ENCODE data around the gene LCN9. TPM values are rescaled to one million over a fixed set of nuclear protein-coding genes. Genes with fewer than 3 reads are reported as not detected.

LCN9 gene
- total RNA-seq, 1 experiment from 2014 or later, result 0.52 TPM

- no peaks in the 10 kb centered on the region for H4K20me1 ChIP-seq (ENCODE audit: control insufficient read depth, insufficient read depth, insufficient read length)
- H3K4ac ChIP-seq (ENCODE audit: low read depth, low read length), result no peak overlapping the region
- H3K4me1 ChIP-seq (ENCODE audit: insufficient read depth, low read length), result no peaks in the 10 kb centered on the region
- H2BK15ac ChIP-seq (ENCODE audit: low read depth, low read length), result no peak overlapping the region
- no peaks in the 10 kb centered on the region for H3K79me2 ChIP-seq (ENCODE audit: insufficient read depth, low read length)
- H2AFZ ChIP-seq (ENCODE audit: low read length), result no peak overlapping the region
- H3T11ph ChIP-seq (ENCODE audit: low read length), result no peak overlapping the region
- no peak overlapping the region for H3K14ac ChIP-seq (ENCODE audit: insufficient read depth, low read length)
- Mint-ChIP-seq H3K27ac (no peak overlapping the region), H3K4me1 (peaks cover 9 to 13% of the 10 kb centered on the region in 2 experiments), H3K36me3 (ENCODE audit: insufficient read depth in 1 of 3, low read depth in 3 of 3) (no peaks in the 10 kb centered on the region; a peak in 1 of 7 replicates), H3K9me3 (no peaks in the 10 kb centered on the region; a peak in 1 of 5 replicates), H3K27me3 (ENCODE audit: low read depth) (peaks cover 2% of the 10 kb centered on the region; the same call in 1 of the 2 replicates), H3K4me3 (no peak overlapping the region)
- no peak overlapping the region for H3K18ac ChIP-seq (ENCODE audit: insufficient read length, low read depth, low read length)
- H4K5ac ChIP-seq (ENCODE audit: insufficient read length, low read depth, low read length), result no peak overlapping the region
- no peak for DNase-seq
- H3K23me2 ChIP-seq (ENCODE audit: insufficient read length, low read depth, low read length, poor library complexity, severe bottlenecking), result no peaks in the 10 kb centered on the region
- H3K9ac ChIP-seq (ENCODE audit: extremely low read depth, insufficient read length, low read length), result no peak overlapping the region
- no peak overlapping the region for H2AK5ac ChIP-seq (ENCODE audit: insufficient read length, low read length)
- H4K91ac ChIP-seq (ENCODE audit: insufficient read length, low read depth, low read length), result no peak overlapping the region
- TF ChIP-seq CTCF (conservative IDR thresholded peaks at IDR 0.05), result no peak
- no peak overlapping the region for H2BK5ac ChIP-seq (ENCODE audit: insufficient read length, low read length)
- WGBS (ENCODE audit: extremely low coverage, insufficient read length, low lambda C conversion rate), result no CpG with 5 or more reads among the region's 19 CpGs
- H3K4me2 ChIP-seq (ENCODE audit: insufficient read depth, insufficient read length, low read length), result no peak overlapping the region
- no peak overlapping the region for H4K8ac ChIP-seq (replicated peaks; ENCODE audit: insufficient read length, low read depth, low read length)
- H2BK12ac ChIP-seq (ENCODE audit: insufficient read length, low read depth, low read length), result no peak overlapping the region
- no peak overlapping the region for H3K27ac ChIP-seq (ENCODE audit: insufficient read length, low read depth, low read length)
- H2BK120ac ChIP-seq (ENCODE audit: low read depth, low read length, poor library complexity, severe bottlenecking), result no peak overlapping the region
- H3K79me1 ChIP-seq (ENCODE audit: insufficient read depth, low read depth, low read length, poor library complexity, severe bottlenecking), result no peaks in the 10 kb centered on the region
- H3K9me3 ChIP-seq (ENCODE audit: control insufficient read depth, low read depth, low read length), result no peaks in the 10 kb centered on the region
- H3K23ac ChIP-seq (ENCODE audit: insufficient read length, low read depth, low read length), result no peak overlapping the region
- no peak overlapping the region for H2BK20ac ChIP-seq (ENCODE audit: low read depth, low read length, poor library complexity, severe bottlenecking)
- H3K27me3 ChIP-seq (ENCODE audit: insufficient read depth, low read length), result no peaks in the 10 kb centered on the region
- H3K56ac ChIP-seq (ENCODE audit: insufficient read length, low read depth, low read length), result no peak overlapping the region
These were observed 27.9 kb downstream of the LCN9 start for GRCh38 chr9:135690836-135691570.
